ENCODE data around the gene WDR44. TPM values are rescaled to one million over a fixed set of nuclear protein-coding genes. Genes with fewer than 3 reads are reported as not detected.
A peak's percentile ranks its signal among the peaks of the same experiment; 100 is the strongest.

The WDR44 gene
- total and polyA plus RNA-seq, 10 of the 15 experiments (the other 5 are each of a cell fraction or from before 2014, with no cell fraction given), result 3.4 to 14.0 (median 11.6) TPM

DNA sequence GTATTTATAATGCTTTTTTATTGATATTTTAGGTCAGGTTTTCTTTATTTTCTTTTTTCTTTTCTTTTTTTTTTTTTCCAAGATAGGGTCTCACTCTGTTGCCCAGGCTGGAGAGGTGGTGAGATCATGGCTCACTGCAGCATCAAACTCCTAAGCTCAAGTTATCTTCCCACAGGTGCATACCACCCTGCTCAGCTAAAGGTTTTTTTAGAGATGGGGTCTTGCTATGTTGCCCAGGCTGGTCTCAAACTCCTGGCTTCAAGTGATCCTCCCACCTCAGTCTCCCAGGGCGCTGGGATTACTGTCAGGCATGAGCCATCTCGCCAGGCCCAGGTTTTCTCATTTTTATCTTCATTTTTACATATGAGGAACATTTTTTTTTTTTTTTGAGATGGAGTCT, 3.3 kb downstream of the WDR44 start:
- Histone ChIP-seq H3K9ac (ENCODE audit: control insufficient read depth, insufficient read depth, low read length) (no peak overlapping the region), H3K4me1 (ENCODE audit: control insufficient read depth, insufficient read depth, low read length) (peaks cover 5% of the 10 kb centered on the region; the same call in 1 of the 2 replicates), H3K36me3 (ENCODE audit: control insufficient read depth in 2 of 2, insufficient read depth in 2 of 2, low read length in 1 of 2) (no peaks in the 10 kb centered on the region), H3K9me3 (replicated peaks; ENCODE audit: control insufficient read depth, insufficient read depth, low read length) (no peaks in the 10 kb centered on the region), H3K4me3 (no peak overlapping the region), H3K27ac (ENCODE audit: control insufficient read depth, insufficient read depth) (no peak overlapping the region), H4K20me1 (ENCODE audit: control insufficient read depth, insufficient read depth) (no peaks in the 10 kb centered on the region), H3K27me3 (replicated peaks in 1 of 2; ENCODE audit: control insufficient read depth in 2 of 2, insufficient read depth in 2 of 2, low read length in 1 of 2) (no peaks in the 10 kb centered on the region), H3K4me2 (ENCODE audit: control insufficient read depth, insufficient read depth) (peak overlapping the region; percentile 53; the same call in 1 of the 2 replicates), H3K79me2 (ENCODE audit: control insufficient read depth, insufficient read depth, low read length) (peaks cover 53% of the 10 kb centered on the region), H2AFZ (ENCODE audit: control insufficient read depth, low read depth, low read length) (no peak overlapping the region)
- FAIRE-seq, result no peak
- POLR2A ChIA-PET, result interaction anchor here (1.6 kb wide), 1 partner anchor 13 kb away, joined by 6 read pairs; no protein-coding TSS in a partner anchor
- ATAC-seq, result no peak
- SMC1A ChIA-PET (ENCODE audit: uncharacterized antibody, unreplicated experiment), result interaction anchor here (0.7 to 1.2 kb wide), 2 partner anchors 110 to 187 kb away, joined by 3 to 6 read pairs; no protein-coding TSS in a partner anchor
- RAD21 ChIA-PET (ENCODE audit: unreplicated experiment), result interaction anchor here (1.2 to 1.9 kb wide), 2 partner anchors 23 to 148 kb away, joined by 3 to 5 read pairs; no protein-coding TSS in a partner anchor
- no peak for DNase-seq (ENCODE audit: low read depth, low spot score)
- no TSS peak for BruUV-seq (replicated peaks)
- WGBS (ENCODE audit: insufficient coverage, insufficient replicate concordance, low lambda C conversion rate, missing lambda C conversion rate), result 29% methylated on average over 2 of the region's 2 CpGs
- intact Hi-C loops (cut with micrococcal nuclease; ENCODE audit: unreplicated experiment) (loop anchor here (5.0 kb wide), 2 partner anchors 73 to 188 kb away; no protein-coding TSS in a partner anchor), in situ Hi-C loops (cut with MboI) (no loop called here)
- CTCF ChIA-PET, result no interaction called here
- TF ChIP-seq, protein P1, sequence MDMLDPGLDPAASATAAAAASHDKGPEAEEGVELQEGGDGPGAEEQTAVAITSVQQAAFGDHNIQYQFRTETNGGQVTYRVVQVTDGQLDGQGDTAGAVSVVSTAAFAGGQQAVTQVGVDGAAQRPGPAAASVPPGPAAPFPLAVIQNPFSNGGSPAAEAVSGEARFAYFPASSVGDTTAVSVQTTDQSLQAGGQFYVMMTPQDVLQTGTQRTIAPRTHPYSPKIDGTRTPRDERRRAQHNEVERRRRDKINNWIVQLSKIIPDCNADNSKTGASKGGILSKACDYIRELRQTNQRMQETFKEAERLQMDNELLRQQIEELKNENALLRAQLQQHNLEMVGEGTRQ (IDR thresholded peaks at IDR 0.05; ENCODE audit: borderline replicate concordance, low read depth, low read length), result no peak
- TF ChIP-seq WRNIP1 (IDR thresholded peaks at IDR 0.05; ENCODE audit: borderline replicate concordance, low read depth, low read length) (no peak), KAT2A (conservative IDR thresholded peaks at IDR 0.05; ENCODE audit: control insufficient read depth, low read depth, low read length) (no peak), BMI1 (IDR thresholded peaks at IDR 0.05; ENCODE audit: borderline replicate concordance) (no peak), TCF3 (IDR thresholded peaks at IDR 0.05; ENCODE audit: borderline replicate concordance, insufficient read depth, low read depth, low read length) (no peak), JUNB (IDR thresholded peaks at IDR 0.05) (no peak), E2F4 (IDR thresholded peaks at IDR 0.05; ENCODE audit: low read depth, low read length) (no peak), CREM (IDR thresholded peaks at IDR 0.05; ENCODE audit: low read depth) (no peak), MXI1 (IDR thresholded peaks at IDR 0.05; ENCODE audit: low read depth, low read length) (no peak), ESRRA (IDR thresholded peaks at IDR 0.05; ENCODE audit: low read length) (no peak), ZNF207 (IDR thresholded peaks at IDR 0.05; ENCODE audit: borderline replicate concordance) (no peak), NR2C2 (IDR thresholded peaks at IDR 0.05; ENCODE audit: borderline replicate concordance, control insufficient read depth, insufficient read length, low read depth) (no peak), TBL1XR1 (IDR thresholded peaks at IDR 0.05; ENCODE audit: low read depth, low read length) (no peak), DPF2 (IDR thresholded peaks at IDR 0.05) (no peak), IKZF2 (IDR thresholded peaks at IDR 0.05) (no peak), TCF7 (IDR thresholded peaks at IDR 0.05; ENCODE audit: borderline replicate concordance) (no peak), HDAC6 (IDR thresholded peaks at IDR 0.05; ENCODE audit: unreplicated experiment) (no peak), SP1 (IDR thresholded peaks at IDR 0.05; ENCODE audit: low read depth, low read length) (no peak)
- TF ChIP-seq, protein P2, sequence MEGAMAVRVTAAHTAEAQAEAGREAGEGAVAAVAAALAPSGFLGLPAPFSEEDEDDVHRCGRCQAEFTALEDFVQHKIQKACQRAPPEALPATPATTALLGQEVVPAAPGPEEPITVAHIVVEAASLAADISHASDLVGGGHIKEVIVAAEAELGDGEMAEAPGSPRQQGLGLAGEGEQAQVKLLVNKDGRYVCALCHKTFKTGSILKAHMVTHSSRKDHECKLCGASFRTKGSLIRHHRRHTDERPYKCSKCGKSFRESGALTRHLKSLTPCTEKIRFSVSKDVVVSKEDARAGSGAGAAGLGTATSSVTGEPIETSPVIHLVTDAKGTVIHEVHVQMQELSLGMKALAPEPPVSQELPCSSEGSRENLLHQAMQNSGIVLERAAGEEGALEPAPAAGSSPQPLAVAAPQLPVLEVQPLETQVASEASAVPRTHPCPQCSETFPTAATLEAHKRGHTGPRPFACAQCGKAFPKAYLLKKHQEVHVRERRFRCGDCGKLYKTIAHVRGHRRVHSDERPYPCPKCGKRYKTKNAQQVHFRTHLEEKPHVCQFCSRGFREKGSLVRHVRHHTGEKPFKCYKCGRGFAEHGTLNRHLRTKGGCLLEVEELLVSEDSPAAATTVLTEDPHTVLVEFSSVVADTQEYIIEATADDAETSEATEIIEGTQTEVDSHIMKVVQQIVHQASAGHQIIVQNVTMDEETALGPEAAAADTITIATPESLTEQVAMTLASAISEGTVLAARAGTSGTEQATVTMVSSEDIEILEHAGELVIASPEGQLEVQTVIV (IDR thresholded peaks at IDR 0.05; ENCODE audit: borderline replicate concordance, partially characterized antibody), result no peak
- TF ChIP-seq, protein P3, sequence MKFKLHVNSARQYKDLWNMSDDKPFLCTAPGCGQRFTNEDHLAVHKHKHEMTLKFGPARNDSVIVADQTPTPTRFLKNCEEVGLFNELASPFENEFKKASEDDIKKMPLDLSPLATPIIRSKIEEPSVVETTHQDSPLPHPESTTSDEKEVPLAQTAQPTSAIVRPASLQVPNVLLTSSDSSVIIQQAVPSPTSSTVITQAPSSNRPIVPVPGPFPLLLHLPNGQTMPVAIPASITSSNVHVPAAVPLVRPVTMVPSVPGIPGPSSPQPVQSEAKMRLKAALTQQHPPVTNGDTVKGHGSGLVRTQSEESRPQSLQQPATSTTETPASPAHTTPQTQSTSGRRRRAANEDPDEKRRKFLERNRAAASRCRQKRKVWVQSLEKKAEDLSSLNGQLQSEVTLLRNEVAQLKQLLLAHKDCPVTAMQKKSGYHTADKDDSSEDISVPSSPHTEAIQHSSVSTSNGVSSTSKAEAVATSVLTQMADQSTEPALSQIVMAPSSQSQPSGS (IDR thresholded peaks at IDR 0.05; ENCODE audit: low read length), result no peak

Data from GM12878 (cell line).